OCI-LY7 (cell line): ENCODE measurements around the gene IL22RA2. TPM values are rescaled to one million over a fixed set of nuclear protein-coding genes. Genes with fewer than 3 reads are reported as not detected.
A peak's percentile ranks its signal among the peaks of the same experiment; 100 is the strongest.

Experiments used
- BruUV-seq: library from RNA; stranded (reverse); fragments of 400-500 nt; replicated peaks from 2 replicates; lab custom pipeline; 2021; lab: Mats Ljungman, UMichigan
- CTCF ChIA-PET: fragments of 300-600 bp; sonication (Branson Sonifier 250); formaldehyde crosslinking; loops from one replicate; lab custom pipeline; 2022; ENCODE audit warnings: antibody characterized with exemption; ENCODE audit not compliant: unreplicated experiment; lab: Charles Lee
- POLR2A ChIA-PET: fragments of 300-600 bp; sonication (Branson Sonifier 250); formaldehyde crosslinking; loops from one replicate; lab custom pipeline; 2022; ENCODE audit warnings: antibody characterized with exemption; lab: Charles Lee
- DNase-seq: peaks from one replicate; pipeline ENCODE4 v3.0.0-alpha.2; 2015; ENCODE audit warnings: low spot score
- H2AFZ ChIP-seq: fragments of 200-600 bp; sonication (generic), shearing (Covaris generic); 2 replicates; pipeline ENCODE4 v1.6.1; 2014; ENCODE audit warnings: mild to moderate bottlenecking, antibody characterized with exemption, low read length, moderate library complexity
- H3K27ac ChIP-seq: fragments of 200-600 bp; sonication (generic); 2 replicates; pipeline ENCODE4 v1.5.1; 2014; ENCODE audit warnings: mixed run types, low read depth, mild to moderate bottlenecking, moderate library complexity, low read length, inconsistent platforms; ENCODE audit not compliant: poor library complexity, severe bottlenecking
- H3K36me3 ChIP-seq: fragments of 200-600 bp; sonication (generic); 2 replicates; pipeline ENCODE4 v1.6.1; 2014; ENCODE audit warnings: mild to moderate bottlenecking, antibody characterized with exemption, low read length, moderate library complexity, mixed read lengths; ENCODE audit not compliant: insufficient read depth
- H3K4me1 ChIP-seq: fragments of 200-600 bp; sonication (generic); 2 replicates; pipeline ENCODE4 v1.5.1; 2014; ENCODE audit warnings: mild to moderate bottlenecking, low read length; ENCODE audit not compliant: insufficient read depth, poor library complexity, severe bottlenecking
- H3K4me2 ChIP-seq: fragments of 200-600 bp; sonication (generic); 2 replicates; pipeline ENCODE4 v1.6.1; 2014; ENCODE audit warnings: mild to moderate bottlenecking, low read length
- H3K4me3 ChIP-seq: fragments of 200-600 bp; sonication (generic); 2 replicates; pipeline ENCODE4 v1.5.1; 2014; ENCODE audit warnings: mild to moderate bottlenecking, low read depth, low read length; ENCODE audit not compliant: poor library complexity, severe bottlenecking
- H3K79me2 ChIP-seq: fragments of 200-600 bp; sonication (generic); 2 replicates; pipeline ENCODE4 v1.6.1; 2016; ENCODE audit warnings: low read depth, mild to moderate bottlenecking, low read length, moderate library complexity, mixed read lengths; ENCODE audit not compliant: insufficient read depth
- H3K9me2 ChIP-seq: fragments of 200-600 bp; sonication (generic); 2 replicates; pipeline ENCODE4 v1.6.1; 2016; ENCODE audit warnings: mild to moderate bottlenecking, low read length, mixed read lengths; ENCODE audit not compliant: insufficient read depth
- H3K9me3 ChIP-seq: fragments of 200-600 bp; sonication (generic); 2 replicates; pipeline ENCODE4 v1.6.1; 2014; ENCODE audit warnings: mild to moderate bottlenecking, mixed run types, low read length, mixed read lengths
- H4K20me1 ChIP-seq: fragments of 200-600 bp; sonication (generic); 2 replicates; pipeline ENCODE4 v1.6.1; 2014; ENCODE audit warnings: mild to moderate bottlenecking, antibody characterized with exemption, low read length, moderate library complexity, mixed read lengths; ENCODE audit not compliant: insufficient read depth
- CTCF ChIP-seq: fragments of 200-600 bp; sonication (generic); conservative IDR thresholded peaks from 2 replicates; pipeline ENCODE4 v1.5.1; 2014; ENCODE audit warnings: mild to moderate bottlenecking, antibody characterized with exemption, low read length, moderate library complexity, mixed read lengths
- EZH2phosphoT487 ChIP-seq: fragments of 200-600 bp; sonication (generic); IDR thresholded peaks from 2 replicates; pipeline ENCODE4 v1.6.1; 2018; ENCODE audit warnings: low read depth, borderline replicate concordance, mild to moderate bottlenecking, mixed run types, antibody characterized with exemption, low read length, moderate library complexity, mixed read lengths
- intact Hi-C: fragments of 100-400 bp; cut with micrococcal nuclease; formaldehyde crosslinking; loops from one replicate; pipeline ENCODE4 v1.10.0; 2022; ENCODE audit not compliant: unreplicated experiment
- total RNA-seq, 2 experiments: library from RNA; depleted of rRNA in 1 of 2; stranded (reverse); fragments of >200 nt in 1 of 2; shearing (Covaris generic) in 1 of 2; gene quantifications; 2 replicates each; pipeline ENCODE4 v1.2.3, GENCODE V29; 2014 to 2022

Gene IL22RA2
- total RNA-seq, 2 experiments from 2014 or later = not detected

GRCh38 chr6:137218473-137218916 lies 45.1 kb upstream of the IL22RA2 start:
- peak overlapping the region; percentile 90 for H3K4me3 ChIP-seq

DNA sequence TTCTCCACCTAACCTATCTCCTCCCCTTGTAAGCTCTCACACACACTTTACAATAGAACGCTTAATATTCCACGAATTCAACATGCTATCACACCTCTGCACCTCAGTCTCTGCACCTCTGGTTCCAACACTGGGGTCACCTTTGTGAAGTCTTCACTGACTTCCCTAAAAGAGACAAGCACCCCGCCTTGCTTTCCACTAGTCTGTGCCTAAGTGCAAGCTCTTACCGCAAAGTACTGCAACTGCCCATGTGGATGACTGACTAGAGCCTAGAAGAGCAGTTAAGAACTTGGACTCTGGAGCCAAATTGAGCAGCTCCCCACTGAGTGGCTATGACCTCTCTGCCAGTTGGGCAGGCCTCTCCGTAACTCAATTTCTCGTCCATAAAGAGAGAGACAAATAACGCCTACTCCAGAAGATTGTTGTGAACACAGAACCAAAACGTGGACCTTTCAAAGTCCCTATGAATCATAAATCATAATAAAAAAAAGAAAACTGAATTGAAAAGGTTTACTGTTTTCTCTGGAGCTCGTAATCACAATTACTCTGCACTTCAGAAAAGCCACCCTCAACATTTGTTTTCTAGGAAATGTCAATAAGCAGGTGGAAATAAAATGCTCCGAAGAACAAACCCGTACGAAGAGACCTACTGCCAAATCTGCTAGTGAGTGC lies 44.5 kb upstream of the IL22RA2 start:
- TF ChIP-seq CTCF (no peak), EZH2phosphoT487 (no peak)
- H3K36me3 ChIP-seq = peaks cover 33% of the 10 kb centered on the region
- peaks cover 67% of the 10 kb centered on the region for H3K4me1 ChIP-seq
- TSS peak; percentile 60 for BruUV-seq
- intact Hi-C loops = loop anchor here (2.0 kb wide), 2 partner anchors 115 to 123 kb away; no protein-coding TSS in a partner anchor
- no peaks in the 10 kb centered on the region for H3K9me2 ChIP-seq
- CTCF ChIA-PET = interaction anchor here (0.8 kb wide), 1 partner anchor 115 kb away, joined by 3 read pairs; no protein-coding TSS in a partner anchor
- peaks cover 4% of the 10 kb centered on the region; the same call in 1 of the 2 replicates for H3K9me3 ChIP-seq
- H2AFZ ChIP-seq = no peak overlapping the region
- H3K27ac ChIP-seq = no peak overlapping the region
- DNase-seq = peak; percentile 55
- H3K4me2 ChIP-seq = peak overlapping the region; percentile 94
- H3K4me3 ChIP-seq = peak overlapping the region; percentile 90
- H3K79me2 ChIP-seq = peaks cover 62% of the 10 kb centered on the region
- POLR2A ChIA-PET = interaction anchor here (0.6 to 1.5 kb wide), 9 partner anchors 8 to 429 kb away, joined by 3 to 5 read pairs (median 4); no protein-coding TSS in a partner anchor
- H4K20me1 ChIP-seq = peaks cover 6% of the 10 kb centered on the region; the same call in 1 of the 2 replicates

More at GRCh38 chr6:137218473-137218916, 45.1 kb upstream of the IL22RA2 start:
- POLR2A ChIA-PET = interaction anchor here (0.9 to 1.5 kb wide), 3 partner anchors 10 to 16 kb away, joined by 4 to 5 read pairs (median 5); no protein-coding TSS in a partner anchor
- no TSS peak for BruUV-seq
- DNase-seq = peak; percentile 51
- intact Hi-C loops = loop anchor here (2.0 kb wide), 2 partner anchors 116 to 124 kb away; no protein-coding TSS in a partner anchor
- H3K4me1 ChIP-seq = peaks cover 69% of the 10 kb centered on the region
- TF ChIP-seq EZH2phosphoT487 (no peak), CTCF (no peak)
- H3K9me2 ChIP-seq = no peaks in the 10 kb centered on the region
- H3K27ac ChIP-seq = peak overlapping the region; percentile 59
- H2AFZ ChIP-seq = peak overlapping the region; percentile 71; the same call in 1 of the 2 replicates
- CTCF ChIA-PET = no interaction called here
- no peaks in the 10 kb centered on the region; the same call in 1 of the 2 replicates for H3K9me3 ChIP-seq
- peaks cover 28% of the 10 kb centered on the region for H3K36me3 ChIP-seq
- H4K20me1 ChIP-seq = peaks cover 6% of the 10 kb centered on the region; the same call in 1 of the 2 replicates
- H3K79me2 ChIP-seq = peaks cover 56% of the 10 kb centered on the region
- peak overlapping the region; percentile 94 for H3K4me2 ChIP-seq
